HG02870 (cell line): ENCODE data around the gene PRR36.
"Not testable (repeated sequence)": the region's sequence is repeated elsewhere in the genome, so short reads cannot be mapped to it uniquely, and the experiment has no call there.

Source experiments
- ATAC-seq: cut with Tn5 transposase; IDR thresholded peaks from one replicate; pipeline ENCODE4 v1.9.1; 2021; ENCODE audit warnings: mild to moderate bottlenecking, moderate library complexity; ENCODE audit not compliant: unreplicated experiment

PRR36 gene

GRCh38 chr19:7899751-7900378 lies 25.7 kb upstream of the PRR36 start:
- ATAC-seq, result no peak

GRCh38 chr19:7898967-7899366 lies 24.8 kb upstream of the PRR36 start:
- no peak for ATAC-seq

GRCh38 chr19:7897292-7897691 lies 23.1 kb upstream of the PRR36 start:
- no peak for ATAC-seq

- no peak for ATAC-seq
These were observed 21.4 kb upstream of the PRR36 start for GRCh38 chr19:7895565-7895964.

GRCh38 chr19:7894612-7895309 lies 20.6 kb upstream of the PRR36 start:
- ATAC-seq, result no peak

GRCh38 chr19:7893362-7894101 lies 19.3 kb upstream of the PRR36 start:
- not testable (repeated sequence) for ATAC-seq

GRCh38 chr19:7888826-7889217 lies 14.6 kb upstream of the PRR36 start:
- no peak for ATAC-seq

GRCh38 chr19:7888145-7888825 lies 14.1 kb upstream of the PRR36 start, which contains the start of gene LRRC8E:
TSS of gene LRRC8E (plus strand) at chr19:7888510. CDS start at chr19:7895604, 7,094 bp downstream.
- ATAC-seq, result no peak

- ATAC-seq, result no peak
These were observed 13.4 kb upstream of the PRR36 start for GRCh38 chr19:7887408-7888144.

- ATAC-seq, result no peak
These were observed 11.6 kb upstream of the PRR36 start for GRCh38 chr19:7885818-7886217.

- no peak for ATAC-seq
These were observed 9.8 kb upstream of the PRR36 start for GRCh38 chr19:7883796-7884570.

GRCh38 chr19:7883105-7883504 lies 8.9 kb upstream of the PRR36 start:
- ATAC-seq, result no peak

GRCh38 chr19:7881910-7882309 lies 7.7 kb upstream of the PRR36 start:
- no peak for ATAC-seq

GRCh38 chr19:7879836-7880235 lies 5.6 kb upstream of the PRR36 start:
- no peak for ATAC-seq

GRCh38 chr19:7879111-7879807 lies 5.1 kb upstream of the PRR36 start:
- ATAC-seq, result no peak

GRCh38 chr19:7877249-7877836 lies 3.2 kb upstream of the PRR36 start:
- no peak for ATAC-seq

GRCh38 chr19:7874897-7875273 lies 695 bp upstream of the PRR36 start:
- ATAC-seq, result no peak

GRCh38 chr19:7873304-7874075 lies 700 bp downstream of the PRR36 start:
- no peak for ATAC-seq
